ENCODE results near the gene PHF20.
"Not testable (repeated sequence)": the region's sequence is repeated elsewhere in the genome, so short reads cannot be mapped to it uniquely, and the experiment has no call there.

PHF20 gene

DNA sequence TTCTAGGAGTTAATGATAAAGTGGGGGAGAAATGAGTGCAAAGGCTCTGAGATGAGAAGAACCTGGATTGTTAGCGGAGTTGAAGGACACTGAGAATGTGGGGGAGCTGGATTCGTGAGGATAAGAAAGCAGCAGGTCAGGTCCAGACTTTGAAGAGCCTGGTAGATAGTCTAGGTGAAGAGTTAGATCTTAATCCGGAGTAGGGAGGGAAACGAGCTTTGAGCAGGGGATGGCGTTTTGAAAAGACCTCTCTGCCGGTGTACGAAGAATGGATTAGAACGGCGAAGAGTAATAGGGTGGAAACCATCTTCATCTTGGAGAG lies 487 bp upstream of the PHF20 start:
- no peak for DNase-seq (ENCODE audit: low spot score)
- in situ Hi-C loops (cut with MboI; ENCODE audit: low pct_unique_long_range_greater_than_20kb, low sequenced_read_pairs, unreplicated experiment), result no loop called here
- TF ChIP-seq, protein P1, sequence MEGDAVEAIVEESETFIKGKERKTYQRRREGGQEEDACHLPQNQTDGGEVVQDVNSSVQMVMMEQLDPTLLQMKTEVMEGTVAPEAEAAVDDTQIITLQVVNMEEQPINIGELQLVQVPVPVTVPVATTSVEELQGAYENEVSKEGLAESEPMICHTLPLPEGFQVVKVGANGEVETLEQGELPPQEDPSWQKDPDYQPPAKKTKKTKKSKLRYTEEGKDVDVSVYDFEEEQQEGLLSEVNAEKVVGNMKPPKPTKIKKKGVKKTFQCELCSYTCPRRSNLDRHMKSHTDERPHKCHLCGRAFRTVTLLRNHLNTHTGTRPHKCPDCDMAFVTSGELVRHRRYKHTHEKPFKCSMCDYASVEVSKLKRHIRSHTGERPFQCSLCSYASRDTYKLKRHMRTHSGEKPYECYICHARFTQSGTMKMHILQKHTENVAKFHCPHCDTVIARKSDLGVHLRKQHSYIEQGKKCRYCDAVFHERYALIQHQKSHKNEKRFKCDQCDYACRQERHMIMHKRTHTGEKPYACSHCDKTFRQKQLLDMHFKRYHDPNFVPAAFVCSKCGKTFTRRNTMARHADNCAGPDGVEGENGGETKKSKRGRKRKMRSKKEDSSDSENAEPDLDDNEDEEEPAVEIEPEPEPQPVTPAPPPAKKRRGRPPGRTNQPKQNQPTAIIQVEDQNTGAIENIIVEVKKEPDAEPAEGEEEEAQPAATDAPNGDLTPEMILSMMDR (IDR thresholded peaks at IDR 0.05; ENCODE audit: extremely low read depth, insufficient read depth, missing control alignments), result no peak

GRCh38 chr20:35772563-35773058 lies 796 bp downstream of the PHF20 start:
- no peak for DNase-seq (ENCODE audit: low spot score)
- TF ChIP-seq, protein P1 (IDR thresholded peaks at IDR 0.05; ENCODE audit: extremely low read depth, insufficient read depth, missing control alignments), result no peak
- in situ Hi-C loops (cut with MboI; ENCODE audit: low pct_unique_long_range_greater_than_20kb, low sequenced_read_pairs, unreplicated experiment), result no loop called here

GRCh38 chr20:35773154-35773751 lies 1.4 kb downstream of the PHF20 start:
- peak; percentile 31 for DNase-seq (ENCODE audit: low spot score)
- in situ Hi-C loops (cut with MboI; ENCODE audit: low pct_unique_long_range_greater_than_20kb, low sequenced_read_pairs, unreplicated experiment), result no loop called here
- TF ChIP-seq, protein P1 (IDR thresholded peaks at IDR 0.05; ENCODE audit: extremely low read depth, insufficient read depth, missing control alignments), result no peak

GRCh38 chr20:35774391-35774790 lies 2.6 kb downstream of the PHF20 start:
- TF ChIP-seq, protein P1 (IDR thresholded peaks at IDR 0.05; ENCODE audit: extremely low read depth, insufficient read depth, missing control alignments), result no peak
- in situ Hi-C loops (cut with MboI; ENCODE audit: low pct_unique_long_range_greater_than_20kb, low sequenced_read_pairs, unreplicated experiment), result no loop called here
- DNase-seq (ENCODE audit: low spot score), result no peak

DNA sequence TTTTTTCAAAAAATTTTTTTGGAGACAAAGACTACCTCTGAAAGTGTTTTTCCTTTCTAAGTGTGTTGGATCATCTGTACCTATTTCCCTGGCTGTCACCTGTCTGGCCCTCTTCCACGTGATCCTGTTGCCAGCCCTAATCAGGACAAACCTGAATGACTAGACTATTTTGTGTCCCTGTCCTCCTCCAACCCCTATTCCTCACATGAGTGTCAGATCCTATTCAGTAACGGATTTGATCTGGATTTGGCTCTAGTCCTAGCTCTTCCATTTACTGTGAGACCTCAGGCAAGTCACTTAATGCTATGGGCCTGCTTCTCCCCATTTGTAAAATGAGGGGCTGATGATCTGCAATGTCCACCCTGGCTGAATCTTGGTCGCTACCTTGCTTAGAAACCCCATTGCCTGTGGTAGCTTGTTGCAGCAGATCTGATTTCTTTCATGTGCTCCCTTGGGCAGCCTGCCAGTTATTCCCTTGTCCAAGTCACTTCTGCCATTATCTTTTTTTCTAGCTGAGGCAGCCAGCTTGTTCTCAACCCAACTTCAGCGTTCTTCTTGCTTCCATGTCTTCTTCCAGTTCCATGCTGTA lies 4.8 kb downstream of the PHF20 start:
- TF ChIP-seq, protein P1 (IDR thresholded peaks at IDR 0.05; ENCODE audit: extremely low read depth, insufficient read depth, missing control alignments), result no peak
- in situ Hi-C loops (cut with MboI; ENCODE audit: low pct_unique_long_range_greater_than_20kb, low sequenced_read_pairs, unreplicated experiment), result no loop called here
- DNase-seq (ENCODE audit: low spot score), result no peak

- in situ Hi-C loops (cut with MboI; ENCODE audit: low pct_unique_long_range_greater_than_20kb, low sequenced_read_pairs, unreplicated experiment); DNase-seq (ENCODE audit: low spot score): not testable (repeated sequence)
Observed at GRCh38 chr20:35783811-35784210, 12.0 kb downstream of the PHF20 start.

DNA sequence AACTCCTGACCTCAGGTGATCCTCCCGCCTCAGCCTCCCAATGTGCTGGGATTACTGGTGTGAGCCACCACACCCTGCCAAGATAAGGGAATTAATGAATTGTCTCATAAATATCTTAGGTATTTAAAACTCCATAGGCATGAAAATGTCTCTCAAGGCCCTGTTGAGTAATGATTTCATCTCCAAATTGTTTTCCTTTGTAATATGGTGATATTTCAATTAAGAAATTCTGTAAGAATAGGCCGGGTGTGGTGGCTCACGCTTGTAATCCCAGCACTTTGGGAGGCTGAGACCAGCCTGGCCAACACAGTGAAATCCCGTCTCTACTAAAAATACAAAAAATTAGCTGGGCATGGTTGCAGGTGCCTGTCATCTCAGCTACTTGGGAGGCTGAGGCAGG lies 13.7 kb downstream of the PHF20 start:
- DNase-seq (ENCODE audit: low spot score); in situ Hi-C loops (cut with MboI; ENCODE audit: low pct_unique_long_range_greater_than_20kb, low sequenced_read_pairs, unreplicated experiment): not testable (repeated sequence)

GRCh38 chr20:35788796-35789195 lies 17.0 kb downstream of the PHF20 start:
- in situ Hi-C loops (cut with MboI; ENCODE audit: low pct_unique_long_range_greater_than_20kb, low sequenced_read_pairs, unreplicated experiment), result no loop called here
- DNase-seq (ENCODE audit: low spot score), result no peak
- TF ChIP-seq, protein P1 (IDR thresholded peaks at IDR 0.05; ENCODE audit: extremely low read depth, insufficient read depth, missing control alignments), result no peak
